ENCODE data around the gene ASXL2.
A peak's percentile ranks its signal among the peaks of the same experiment; 100 is the strongest.
"Not testable (repeated sequence)": the region's sequence is repeated elsewhere in the genome, so short reads cannot be mapped to it uniquely, and the experiment has no call there.

Gene ASXL2

DNA sequence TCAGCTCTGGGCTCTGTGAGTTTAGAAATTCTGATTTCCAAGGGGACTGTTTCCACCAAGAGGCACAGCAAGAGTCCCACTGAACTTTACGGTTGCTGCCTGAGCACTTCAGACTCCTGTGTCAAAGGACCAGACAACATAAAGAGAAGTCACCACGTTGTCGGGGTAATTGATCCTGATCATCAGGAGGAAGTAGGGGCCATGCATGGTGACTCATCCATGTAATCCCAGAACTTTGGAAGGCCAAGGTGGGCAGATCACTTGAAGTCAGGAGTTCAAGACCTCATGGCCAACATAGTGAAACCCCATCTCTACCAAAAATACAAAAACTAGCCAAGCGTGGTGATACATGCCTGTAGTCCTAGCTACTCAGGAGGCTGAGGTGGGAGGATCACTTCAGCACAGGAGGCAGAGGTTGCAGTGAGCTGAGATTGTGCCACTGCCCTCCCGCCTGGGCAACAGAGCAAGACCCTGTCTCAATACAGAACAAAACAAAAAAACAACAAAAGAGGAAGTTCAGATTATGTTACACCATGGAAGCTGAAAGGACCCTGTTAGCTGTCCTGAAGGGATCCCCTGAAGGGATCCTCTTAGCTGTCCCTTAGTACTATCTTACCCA is 9.4 kb upstream of the ASXL2 start:
- DNase-seq: no peak

DNA sequence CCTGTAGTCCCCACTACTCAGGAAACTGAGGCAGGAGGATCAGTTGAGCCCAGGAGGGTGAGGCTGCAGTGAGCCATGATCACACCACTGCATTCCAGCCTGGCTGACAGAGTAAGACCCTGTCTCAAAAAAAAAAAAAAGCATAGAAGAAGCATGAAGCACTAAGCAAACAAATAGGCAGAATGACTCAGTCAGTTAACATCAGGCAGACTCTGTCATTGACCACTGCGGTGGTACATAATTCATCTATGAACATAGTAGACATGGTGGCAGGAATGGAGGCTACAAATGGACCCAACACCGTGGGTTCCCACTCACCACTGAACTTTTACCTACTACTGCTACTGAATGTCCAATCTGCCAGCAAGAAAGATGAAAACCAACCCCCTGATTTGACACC is 7.6 kb upstream of the ASXL2 start:
- no peak for DNase-seq

DNA sequence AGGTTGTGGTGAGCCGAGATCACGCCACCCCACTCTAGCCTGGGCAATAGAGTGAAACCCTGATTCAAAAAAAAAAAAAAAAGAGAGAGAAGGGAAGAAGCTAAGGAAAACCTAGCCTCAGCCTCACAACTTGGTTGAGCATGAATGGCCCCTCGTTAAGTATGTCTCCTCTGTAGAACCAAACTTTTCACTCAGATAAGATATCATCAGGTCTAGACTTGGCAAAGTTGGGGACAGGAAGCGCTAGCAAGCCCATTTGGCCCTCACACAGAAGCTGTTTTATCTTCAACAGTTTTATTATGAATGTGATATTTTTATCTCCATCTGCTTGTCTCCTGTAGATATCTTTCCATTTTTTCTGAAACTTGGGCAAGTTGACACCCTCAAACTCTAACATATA is 3.5 kb upstream of the ASXL2 start:
- DNase-seq: no peak

DNA sequence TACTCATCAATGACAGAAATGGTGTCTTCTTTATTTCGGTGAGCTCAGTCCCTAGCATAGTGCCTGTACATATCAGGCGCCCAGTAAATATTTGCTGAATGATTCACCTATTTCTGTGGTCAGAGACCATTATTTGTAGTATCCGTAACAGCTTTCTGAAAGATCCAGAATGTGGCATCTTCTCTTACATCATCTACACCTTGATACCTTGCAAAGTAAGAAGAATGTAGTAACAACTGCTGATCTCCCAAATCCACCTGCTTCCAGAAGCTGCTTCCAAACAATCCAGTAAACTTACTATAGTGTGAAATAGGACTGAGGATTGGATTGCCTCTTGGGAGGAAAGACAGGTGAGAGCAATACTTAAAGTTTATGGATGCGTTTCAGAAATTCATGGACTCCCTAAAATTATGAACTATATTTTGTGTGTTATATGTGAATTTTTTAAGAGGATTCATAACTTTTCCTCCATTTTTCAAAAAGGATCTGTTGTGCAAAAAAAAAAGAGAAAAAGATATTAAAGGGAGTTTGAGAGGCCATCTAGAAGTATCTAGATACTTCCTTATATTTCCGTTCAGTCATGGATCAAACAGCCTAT is 945 bp upstream of the ASXL2 start:
- DNase-seq: no peak

DNA sequence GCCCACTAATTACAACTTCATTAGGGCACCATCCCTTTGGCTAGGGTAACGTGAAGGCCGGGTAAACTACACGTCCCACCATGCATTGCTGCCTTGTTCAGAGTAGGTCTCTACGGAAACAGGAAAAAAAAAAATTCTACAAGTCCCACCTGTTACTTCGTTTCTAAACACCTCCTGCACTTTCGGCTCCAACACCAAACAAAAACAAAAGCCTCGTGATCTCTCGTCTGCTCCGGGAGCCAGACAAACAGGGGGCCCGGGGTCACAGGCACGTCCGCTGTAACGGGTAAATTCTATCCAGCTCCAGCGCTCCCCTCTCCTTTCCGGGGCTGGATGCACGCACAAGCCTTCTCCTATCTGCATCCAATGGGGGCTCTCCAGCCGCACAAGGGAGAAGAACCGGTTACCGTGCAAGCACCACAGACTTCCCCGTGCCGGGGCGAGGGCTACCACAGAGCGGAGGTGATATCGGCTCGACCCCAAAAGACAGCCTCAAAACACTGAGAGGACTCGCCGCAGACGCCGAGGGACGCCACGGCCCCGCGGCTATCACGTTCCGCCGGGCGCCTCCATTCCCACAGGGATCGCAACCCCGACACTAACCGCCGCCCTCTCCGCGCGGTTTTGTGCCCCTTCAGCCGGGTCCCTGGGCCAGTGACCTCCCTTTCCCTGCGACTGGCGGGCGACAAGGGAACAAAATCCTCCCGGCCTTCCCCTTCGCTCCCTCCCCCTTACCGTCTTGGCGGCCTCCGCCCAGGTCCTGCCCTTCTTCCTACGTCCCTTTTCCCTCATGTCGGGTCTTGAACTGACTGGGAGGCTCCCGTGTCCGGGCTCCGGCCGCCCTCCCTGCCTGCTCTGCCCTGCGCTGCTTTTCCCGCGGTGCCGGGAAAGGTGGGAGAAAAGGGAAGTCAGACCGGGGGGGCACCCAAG is 591 bp downstream of the ASXL2 start:
- peak; percentile 75 for DNase-seq

DNA sequence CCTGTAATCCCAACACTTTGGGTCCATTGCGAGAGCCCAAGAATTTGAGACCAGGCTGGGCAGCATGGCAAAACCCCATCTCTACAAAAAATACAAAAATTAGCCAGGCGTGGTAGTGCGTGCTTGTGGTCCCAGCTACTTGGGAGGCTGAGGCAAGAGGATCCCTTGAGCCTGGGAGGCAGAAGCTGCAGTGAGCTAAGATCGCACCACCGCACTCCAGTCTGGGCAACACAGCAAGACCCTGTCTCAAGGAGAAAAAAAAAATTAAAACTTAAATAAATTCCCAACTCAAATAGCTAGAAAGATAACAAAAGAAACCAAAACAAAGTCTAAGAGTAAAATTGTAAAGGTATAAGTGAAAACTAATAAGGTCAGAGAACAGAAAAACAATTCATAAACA is 6.2 kb downstream of the ASXL2 start:
- no peak for DNase-seq

DNA sequence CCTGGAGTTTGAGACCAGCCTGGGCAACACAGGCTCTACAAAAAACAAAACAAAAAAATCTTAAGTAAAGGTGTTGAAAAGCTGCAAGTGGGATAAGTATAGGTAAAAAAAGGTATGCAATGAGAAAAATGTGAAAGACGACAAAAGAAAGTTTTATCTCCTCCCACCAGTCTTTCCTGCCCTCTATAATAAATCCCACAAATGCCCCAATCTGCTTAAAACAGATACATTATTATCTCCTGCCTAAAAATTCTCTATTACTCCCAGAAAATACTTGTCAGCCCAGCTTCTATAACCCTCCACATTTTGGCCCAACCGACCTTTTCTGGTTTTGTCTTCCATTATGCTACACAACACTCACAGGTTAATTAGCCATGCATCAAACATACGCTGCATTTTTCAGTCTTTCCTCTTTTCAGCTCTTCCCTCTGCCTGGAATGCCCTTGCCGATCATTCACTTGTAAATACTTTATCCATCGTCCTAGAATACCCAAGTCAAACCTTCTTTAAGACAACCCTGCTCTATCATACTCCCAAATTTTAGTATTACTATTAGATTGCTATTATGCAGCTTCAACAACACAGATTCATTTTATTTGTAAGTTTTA is 10.8 kb downstream of the ASXL2 start:
- no peak for DNase-seq

DNA sequence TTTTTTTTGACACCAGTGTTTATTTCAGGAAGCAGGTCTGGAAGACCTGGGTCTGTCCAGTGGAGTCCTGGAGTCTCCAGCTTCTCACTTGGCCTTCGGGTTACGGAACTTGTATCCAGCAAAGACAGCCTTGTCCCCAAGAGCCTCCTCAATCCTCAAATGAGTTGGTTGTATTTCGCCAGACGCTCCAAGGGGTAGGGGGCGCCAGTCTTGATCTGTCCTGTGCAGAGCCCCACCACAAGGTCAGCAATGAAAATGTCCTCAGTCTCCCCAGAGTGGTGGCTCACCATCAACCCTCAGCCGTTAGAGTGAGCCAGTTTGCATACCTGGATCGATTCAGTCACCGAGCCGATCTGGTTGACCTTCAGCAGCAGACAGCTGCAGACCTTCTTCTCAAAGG is 21.9 kb downstream of the ASXL2 start:
- no peak for DNase-seq

DNA sequence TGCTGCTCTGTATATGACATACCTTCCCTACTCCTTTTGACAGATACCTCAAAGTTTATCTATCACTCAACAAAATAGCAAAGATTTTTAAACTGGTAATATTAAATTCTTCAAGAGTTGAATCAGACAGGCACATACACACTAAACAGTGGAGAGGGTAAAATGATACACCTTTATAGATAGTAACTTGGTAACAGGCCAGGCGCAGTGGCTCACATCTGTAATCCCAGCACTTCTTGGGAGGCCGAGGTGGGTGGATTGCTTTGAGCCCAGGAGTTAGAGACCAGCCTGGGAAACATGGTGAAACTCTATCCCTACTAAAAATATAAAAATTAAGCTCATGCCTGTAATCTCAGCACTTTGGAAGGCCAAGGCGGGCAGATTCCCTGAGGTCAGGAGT is 23.2 kb downstream of the ASXL2 start:
- no peak for DNase-seq

DNA sequence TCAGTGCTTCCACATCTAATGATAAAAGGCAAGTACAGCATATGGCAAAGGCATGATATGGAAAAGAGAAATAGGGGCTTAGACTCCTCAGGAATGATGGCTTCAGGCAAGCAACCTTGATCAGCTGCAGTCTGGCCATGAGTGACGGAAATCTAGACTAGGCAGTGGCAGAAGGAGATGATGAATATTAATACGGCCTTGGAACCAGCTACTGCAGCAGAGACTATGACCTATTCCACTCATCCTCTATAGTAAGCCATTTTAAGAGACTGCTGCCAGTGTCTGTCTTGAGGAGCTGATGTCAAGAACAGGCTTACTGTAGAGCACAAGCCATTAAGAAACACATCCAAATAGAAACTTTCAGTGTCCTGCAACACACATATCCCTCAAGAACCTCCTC is 23.7 kb downstream of the ASXL2 start:
- no peak for DNase-seq

DNA sequence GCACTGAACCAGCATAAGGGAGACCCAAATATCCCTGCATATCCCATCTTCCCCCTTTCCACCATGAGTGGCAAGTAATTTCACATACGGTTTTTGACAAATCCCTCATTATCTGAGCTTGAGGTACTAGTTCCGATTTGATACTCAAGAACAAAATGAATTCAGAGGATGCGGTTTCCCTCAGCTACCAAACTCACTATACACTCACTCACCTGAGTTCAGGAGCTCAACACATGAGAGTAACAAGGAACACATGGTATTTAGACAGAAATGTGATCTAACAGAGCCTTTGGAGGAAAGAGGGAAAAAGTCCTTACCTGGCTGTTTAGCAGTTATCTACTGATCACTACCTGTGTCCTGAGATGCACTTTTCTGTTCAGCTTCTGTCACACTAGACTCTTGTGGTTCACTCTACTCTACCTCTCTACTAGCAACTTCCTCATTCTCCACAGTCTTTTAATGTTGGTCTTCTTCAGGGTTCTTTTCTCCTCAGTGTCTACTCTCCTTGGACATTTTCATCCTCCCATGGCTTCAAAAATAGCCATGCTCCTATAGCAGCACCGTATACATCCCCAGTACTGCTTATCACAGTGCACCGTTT is 25.1 kb downstream of the ASXL2 start:
- DNase-seq: peak; percentile 18

DNA sequence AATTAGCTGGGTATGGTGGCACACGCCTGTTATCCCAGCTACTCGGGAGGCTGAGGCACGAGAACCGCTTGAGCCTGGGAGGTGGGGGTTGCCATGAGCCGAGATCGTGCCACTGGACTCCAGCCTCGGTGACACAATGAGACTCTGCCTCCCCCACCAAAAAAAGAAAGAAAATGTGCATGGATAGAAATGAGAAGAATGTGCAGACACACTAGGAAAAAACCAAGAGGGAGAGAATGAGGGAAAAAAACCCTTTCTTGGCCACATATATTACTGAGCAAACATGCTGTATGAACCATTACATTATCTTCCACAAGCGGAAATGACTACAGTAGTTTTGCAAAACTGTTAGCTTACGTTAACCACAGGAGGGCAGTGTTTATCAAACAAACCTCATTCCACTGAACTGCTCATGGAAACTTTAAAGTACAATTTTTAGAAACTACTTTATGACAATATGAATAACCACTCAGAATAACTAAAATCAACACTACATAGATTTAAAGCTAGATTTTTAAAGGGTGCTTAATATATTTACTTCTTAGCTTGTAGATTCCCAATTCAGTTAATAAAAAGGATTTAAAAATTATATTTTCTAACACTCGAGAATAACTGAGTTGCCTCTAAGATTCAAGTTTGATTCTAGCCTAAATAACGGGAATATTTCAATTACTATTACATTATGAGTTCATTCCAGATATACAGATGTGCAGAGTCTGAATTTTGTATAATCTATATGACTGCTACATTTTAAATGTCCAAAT is 26.4 kb downstream of the ASXL2 start:
- peak; percentile 83 for DNase-seq

DNA sequence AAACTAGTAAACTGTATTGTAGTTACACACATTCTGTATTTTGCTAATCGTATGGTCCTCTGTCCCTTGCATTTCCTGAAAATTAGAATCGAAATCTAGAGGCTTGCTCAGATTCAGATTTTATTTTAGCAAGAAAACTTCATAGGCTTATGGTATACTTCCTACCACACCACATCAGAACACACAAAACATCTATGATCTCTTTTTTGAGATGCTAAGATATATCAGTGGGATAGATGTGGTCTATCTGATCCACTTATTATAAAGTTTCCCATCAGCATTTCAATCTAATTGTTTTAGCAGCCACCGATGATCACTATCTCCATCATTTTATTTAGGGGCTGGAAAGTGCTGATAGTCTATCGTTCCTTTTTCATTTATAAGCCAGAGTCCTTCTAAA is 27.9 kb downstream of the ASXL2 start:
- DNase-seq: peak; percentile 4

DNA sequence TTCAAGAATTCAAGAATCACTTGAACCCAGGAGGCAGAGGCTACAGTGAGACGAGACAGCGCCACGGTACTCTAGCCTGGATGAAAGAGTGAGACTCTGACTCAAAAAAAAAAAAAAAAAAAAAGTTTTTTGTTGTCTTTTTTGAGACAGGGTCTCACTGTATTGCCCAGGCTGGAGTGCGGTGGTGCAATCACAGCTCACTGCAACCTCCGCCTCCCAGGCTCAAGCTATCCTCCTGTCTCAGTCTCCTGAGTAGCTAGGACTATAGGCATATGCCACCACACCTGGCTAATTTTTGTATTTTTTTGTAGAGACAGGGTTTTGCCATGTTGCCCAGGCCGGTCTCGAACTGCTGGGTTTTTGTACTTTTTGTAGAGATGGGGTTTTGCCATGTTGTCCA is 28.9 kb downstream of the ASXL2 start:
- not testable (repeated sequence) for DNase-seq

DNA sequence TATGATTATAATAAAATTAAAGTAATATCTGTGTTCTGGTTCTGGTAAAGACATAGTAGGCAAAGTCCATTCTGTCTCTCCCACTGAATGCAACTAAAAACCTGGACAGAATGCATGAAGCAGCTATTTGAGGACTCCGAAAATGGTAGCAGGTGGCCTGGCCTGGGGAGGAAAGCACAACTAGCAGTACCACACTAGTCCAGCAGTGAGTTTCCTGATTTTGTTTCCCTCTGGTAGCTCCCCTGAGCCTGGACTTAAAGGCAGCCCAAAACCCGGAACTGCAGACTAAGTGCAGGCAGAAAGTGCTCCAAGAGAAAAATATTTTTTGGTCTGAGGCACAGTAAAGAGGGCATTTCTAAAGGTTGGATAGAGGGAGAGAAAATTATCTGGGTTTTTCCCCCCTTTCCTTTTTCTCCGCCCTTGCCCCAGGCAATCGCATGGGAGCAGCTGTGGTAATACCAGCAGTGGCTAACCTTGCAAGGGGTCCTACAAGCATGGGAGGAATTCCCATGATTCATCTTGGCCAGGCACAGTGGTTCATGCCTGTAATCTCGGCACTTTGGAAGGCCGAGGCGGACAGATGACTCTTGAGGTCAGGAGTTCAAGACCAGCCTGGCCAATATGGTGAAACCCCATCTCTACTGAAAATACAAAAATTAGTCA is 32.3 kb downstream of the ASXL2 start:
- DNase-seq: no peak

DNA sequence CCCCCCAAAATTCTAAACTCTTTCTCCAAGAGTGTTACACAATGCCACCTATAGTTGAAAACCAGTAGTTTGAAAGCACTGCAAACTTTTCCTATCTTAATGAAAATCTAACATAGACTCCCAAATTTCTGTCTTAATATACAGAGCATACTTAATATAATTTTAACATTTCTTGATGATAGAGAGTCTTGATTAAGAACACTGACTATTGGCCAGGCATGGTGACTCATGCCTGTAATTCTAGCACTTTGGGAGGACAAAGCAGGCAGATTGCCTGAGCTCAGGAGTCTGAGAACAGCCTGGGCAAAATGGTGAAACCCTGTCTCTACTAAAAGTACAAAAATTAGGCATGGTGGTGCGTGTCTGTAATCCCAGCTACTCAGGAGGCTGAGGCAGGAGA is 34.2 kb downstream of the ASXL2 start:
- DNase-seq: no peak

DNA sequence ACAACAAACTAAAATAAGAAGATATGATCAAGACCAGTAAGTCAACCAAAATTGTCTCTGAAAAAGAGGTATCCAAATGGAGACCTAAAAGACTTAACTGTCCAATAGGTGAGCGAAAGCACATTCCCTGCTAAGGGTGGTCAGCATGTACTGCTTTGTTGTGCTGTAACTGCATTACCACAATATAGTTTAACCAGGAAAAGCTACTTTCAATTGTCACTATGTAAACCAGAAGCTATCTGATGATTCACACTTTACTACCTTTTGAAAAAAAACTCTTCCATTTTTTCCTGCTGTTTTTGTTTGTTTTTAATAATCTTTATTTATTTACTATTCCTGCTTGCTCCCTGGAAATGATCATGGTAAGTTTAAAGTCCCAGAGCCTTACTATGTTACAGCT is 36.1 kb downstream of the ASXL2 start:
- DNase-seq: no peak

DNA sequence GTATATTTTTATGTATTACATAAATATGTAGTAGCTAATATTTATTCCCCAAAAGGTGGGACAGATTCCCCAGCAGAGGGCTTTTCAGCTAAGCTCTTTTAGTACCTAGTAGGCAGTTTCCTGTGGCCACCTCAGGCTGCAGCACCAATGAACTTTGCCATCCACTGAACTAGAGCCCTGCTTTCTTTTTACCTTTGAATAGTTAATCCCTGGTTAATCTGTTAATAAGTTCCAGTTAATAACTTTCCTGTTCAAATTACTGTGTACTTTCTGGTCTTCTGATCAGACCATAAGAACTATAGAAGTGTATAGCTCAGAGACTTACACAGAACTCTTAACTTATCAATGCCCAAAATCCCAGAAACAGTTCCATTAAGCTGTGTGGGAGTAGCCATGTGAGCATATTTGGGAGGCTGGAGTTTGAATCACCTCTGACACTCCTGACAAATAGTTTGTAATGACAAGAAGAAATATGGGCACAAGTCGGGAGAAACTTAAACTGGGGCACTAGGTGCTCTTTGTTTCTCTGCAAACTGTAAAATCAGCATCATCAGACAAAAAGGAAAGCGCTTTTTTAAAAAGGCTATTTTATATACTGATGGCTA is 40.0 kb downstream of the ASXL2 start:
- no peak for DNase-seq

DNA sequence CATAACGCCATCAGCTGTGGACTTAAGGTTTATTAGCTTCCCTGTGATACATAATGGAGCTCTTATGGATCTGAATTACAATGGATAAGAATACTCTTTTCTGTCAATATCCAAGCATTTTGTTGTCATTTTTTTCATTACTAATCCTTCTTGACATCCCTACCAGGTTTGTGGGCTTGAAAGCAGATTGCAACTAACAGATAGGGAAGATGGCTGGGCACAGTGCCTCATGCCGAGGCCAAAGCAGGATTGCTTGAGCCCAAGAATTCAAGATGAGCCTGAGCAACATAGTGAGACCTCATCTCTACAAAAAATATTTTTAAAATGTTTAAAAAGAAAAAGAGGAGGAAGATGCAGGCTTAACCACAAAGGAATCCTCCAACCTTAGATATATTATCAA is 42.4 kb downstream of the ASXL2 start:
- DNase-seq: no peak

DNA sequence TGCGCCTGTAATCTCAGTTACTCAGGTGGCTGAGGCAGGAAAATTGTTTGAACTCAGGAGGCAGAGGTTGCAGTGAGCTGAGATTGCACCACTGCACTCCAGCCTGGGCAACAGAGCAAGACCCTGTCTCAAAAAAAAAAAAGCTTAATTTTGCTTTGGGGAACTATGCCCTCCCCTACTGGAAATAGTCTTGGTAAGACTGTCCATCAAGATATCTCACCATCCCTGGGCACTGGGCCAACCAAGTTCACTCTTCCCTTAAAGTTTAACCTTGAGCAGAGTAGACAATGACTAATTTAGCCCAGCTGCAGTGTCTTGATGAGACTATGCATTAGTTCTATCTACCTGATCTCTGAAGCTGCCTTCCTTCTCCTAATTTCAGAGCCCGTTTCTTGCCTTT is 44.7 kb downstream of the ASXL2 start:
- DNase-seq: no peak

DNA sequence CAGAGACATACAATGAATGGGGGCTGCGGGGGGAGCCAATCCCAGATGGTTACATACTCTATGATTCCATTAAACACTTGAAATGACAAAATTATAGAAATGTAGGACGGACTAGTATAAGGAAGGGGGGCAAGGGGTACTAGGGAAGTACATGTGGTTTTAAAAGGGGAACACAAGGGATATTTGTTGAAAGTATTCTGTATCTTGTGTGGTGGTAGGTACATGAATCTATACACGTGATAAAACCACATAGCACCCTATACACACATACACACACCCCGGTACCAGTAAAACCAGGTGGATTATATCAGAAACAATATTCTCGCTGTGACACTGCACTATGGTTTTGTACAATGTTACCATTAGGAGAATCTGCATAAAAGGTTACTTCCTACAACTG is 45.4 kb downstream of the ASXL2 start:
- DNase-seq: no peak

Data from CD4-positive, alpha-beta T cell treated with Interleukin-17A for 1 hour (primary cell).